ENCODE results near the gene PEX16. TPM values are rescaled to one million over a fixed set of nuclear protein-coding genes. Genes with fewer than 3 reads are reported as not detected.

Gene PEX16
- total RNA-seq, 2 experiments from 2014 or later: 41.0 to 43.9 TPM

GRCh38 chr11:45932217-45932616 is 14.5 kb upstream of the PEX16 start:
- Histone ChIP-seq H3K9me2 (ENCODE audit: insufficient read depth, low read length) (no peaks in the 10 kb centered on the region), H3K4me1 (ENCODE audit: insufficient read depth, low read length, poor library complexity, severe bottlenecking) (peaks cover 79% of the 10 kb centered on the region), H2AFZ (ENCODE audit: low read length) (no peak overlapping the region), H3K79me2 (ENCODE audit: insufficient read depth, low read depth, low read length) (peaks cover 19% of the 10 kb centered on the region), H3K27ac (ENCODE audit: low read depth, low read length, poor library complexity, severe bottlenecking) (peak overlapping the region; percentile 95), H3K4me2 (ENCODE audit: low read length) (peak overlapping the region; percentile 86), H3K9me3 (ENCODE audit: low read length) (no peaks in the 10 kb centered on the region), H3K36me3 (ENCODE audit: insufficient read depth, low read length) (peaks cover 26% of the 10 kb centered on the region), H4K20me1 (ENCODE audit: insufficient read depth, low read length) (no peaks in the 10 kb centered on the region), H3K4me3 (ENCODE audit: low read depth, low read length, poor library complexity, severe bottlenecking) (peak overlapping the region; percentile 72)
- intact Hi-C loops (cut with micrococcal nuclease; ENCODE audit: unreplicated experiment): loop anchor here (2.0 kb wide), 1 partner anchor 89 kb away; no protein-coding TSS in a partner anchor
- no TSS peak for BruUV-seq (replicated peaks)
- POLR2A ChIA-PET: interaction anchor here (0.6 to 3.1 kb wide), 7 partner anchors 13 to 850 kb away, joined by 3 to 33 read pairs (median 5); partner anchors contain the start of gene PEX16
- no peak for DNase-seq (ENCODE audit: low spot score)
- TF ChIP-seq CTCF (conservative IDR thresholded peaks at IDR 0.05; ENCODE audit: low read length) (no peak), EZH2phosphoT487 (IDR thresholded peaks at IDR 0.05; ENCODE audit: borderline replicate concordance, low read depth, low read length) (no peak)
- CTCF ChIA-PET (ENCODE audit: unreplicated experiment): no interaction called here

GRCh38 chr11:45931739-45932138 is 14.1 kb upstream of the PEX16 start:
- Histone ChIP-seq H3K9me3 (ENCODE audit: low read length) (no peaks in the 10 kb centered on the region), H4K20me1 (ENCODE audit: insufficient read depth, low read length) (no peaks in the 10 kb centered on the region), H3K4me2 (ENCODE audit: low read length) (peak overlapping the region; percentile 86), H2AFZ (ENCODE audit: low read length) (no peak overlapping the region), H3K36me3 (ENCODE audit: insufficient read depth, low read length) (peaks cover 26% of the 10 kb centered on the region), H3K4me1 (ENCODE audit: insufficient read depth, low read length, poor library complexity, severe bottlenecking) (peaks cover 78% of the 10 kb centered on the region), H3K79me2 (ENCODE audit: insufficient read depth, low read depth, low read length) (peaks cover 19% of the 10 kb centered on the region), H3K4me3 (ENCODE audit: low read depth, low read length, poor library complexity, severe bottlenecking) (peak overlapping the region; percentile 72), H3K27ac (ENCODE audit: low read depth, low read length, poor library complexity, severe bottlenecking) (peak overlapping the region; percentile 95), H3K9me2 (ENCODE audit: insufficient read depth, low read length) (no peaks in the 10 kb centered on the region)
- intact Hi-C loops (cut with micrococcal nuclease; ENCODE audit: unreplicated experiment): loop anchor here (2.0 kb wide), 3 partner anchors 75 to 189 kb away; partner anchors contain the start of gene PHF21A
- no peak for TF ChIP-seq EZH2phosphoT487 (IDR thresholded peaks at IDR 0.05; ENCODE audit: borderline replicate concordance, low read depth, low read length)
- TF ChIP-seq CTCF (conservative IDR thresholded peaks at IDR 0.05; ENCODE audit: low read length): no peak
- ChIA-PET CTCF (ENCODE audit: unreplicated experiment) (no interaction called here), POLR2A (interaction anchor here (3.1 kb wide), 1 partner anchor 12 kb away, joined by 33 read pairs; the partner anchor contains the start of gene PEX16)
- BruUV-seq (replicated peaks): no TSS peak
- no peak for DNase-seq (ENCODE audit: low spot score)

- BruUV-seq (replicated peaks): no TSS peak
- ChIA-PET CTCF (ENCODE audit: unreplicated experiment) (interaction anchor here (0.6 to 1.7 kb wide), 2 partner anchors 13 to 83 kb away, joined by 7 to 10 read pairs; no protein-coding TSS in a partner anchor), POLR2A (interaction anchor here (0.5 to 3.1 kb wide), 7 partner anchors 8 to 1374 kb away, joined by 3 to 33 read pairs (median 4); partner anchors contain the start of gene PEX16)
- Histone ChIP-seq H3K9me2 (ENCODE audit: insufficient read depth, low read length) (no peaks in the 10 kb centered on the region), H4K20me1 (ENCODE audit: insufficient read depth, low read length) (no peaks in the 10 kb centered on the region), H3K9me3 (ENCODE audit: low read length) (no peaks in the 10 kb centered on the region), H3K4me1 (ENCODE audit: insufficient read depth, low read length, poor library complexity, severe bottlenecking) (peaks cover 72% of the 10 kb centered on the region), H2AFZ (ENCODE audit: low read length) (no peak overlapping the region), H3K27ac (ENCODE audit: low read depth, low read length, poor library complexity, severe bottlenecking) (peak overlapping the region; percentile 95), H3K4me3 (ENCODE audit: low read depth, low read length, poor library complexity, severe bottlenecking) (peak overlapping the region; percentile 72), H3K79me2 (ENCODE audit: insufficient read depth, low read depth, low read length) (peaks cover 19% of the 10 kb centered on the region), H3K4me2 (ENCODE audit: low read length) (peak overlapping the region; percentile 86), H3K36me3 (ENCODE audit: insufficient read depth, low read length) (peaks cover 26% of the 10 kb centered on the region)
- TF ChIP-seq CTCF (conservative IDR thresholded peaks at IDR 0.05; ENCODE audit: low read length): no peak
- TF ChIP-seq EZH2phosphoT487 (IDR thresholded peaks at IDR 0.05; ENCODE audit: borderline replicate concordance, low read depth, low read length): no peak
- intact Hi-C loops (cut with micrococcal nuclease; ENCODE audit: unreplicated experiment): loop anchor here (1.0 to 2.0 kb wide), 3 partner anchors 13 to 190 kb away; partner anchors contain the start of gene PHF21A
- DNase-seq (ENCODE audit: low spot score): no peak
These were observed 13.4 kb upstream of the PEX16 start for GRCh38 chr11:45930951-45931570.

Measured in OCI-LY7 (cell line).